MM.1S (cell line): ENCODE data around the gene CHPF2.

Experiments
- DNase-seq: peaks from one replicate; pipeline ENCODE4 v3.0.0-alpha.2; 2015
- H2AFZ ChIP-seq: fragments of 300-600 bp; sonication (generic); 2 replicates; pipeline ENCODE4 v1.6.0; 2016; ENCODE audit warnings: antibody characterized with exemption, low read length
- H3F3A ChIP-seq: fragments of 300-600 bp; sonication (generic); 2 replicates; pipeline ENCODE4 v1.6.1; 2016; ENCODE audit warnings: mild to moderate bottlenecking, antibody characterized with exemption, low read length, moderate library complexity, mixed read lengths; ENCODE audit not compliant: insufficient read depth
- H3K27ac ChIP-seq: fragments of 300-600 bp; sonication (generic); 2 replicates; pipeline ENCODE4 v1.5.1; 2016; ENCODE audit warnings: mild to moderate bottlenecking, low read length
- H3K27me3 ChIP-seq: fragments of 300-600 bp; sonication (generic); replicated peaks from 2 replicates; pipeline ENCODE4 v1.6.0; 2016; ENCODE audit warnings: low read length; ENCODE audit not compliant: insufficient read depth
- H3K36me3 ChIP-seq: fragments of 300-600 bp; sonication (generic); replicated peaks from 2 replicates; pipeline ENCODE4 v1.6.1; 2016; ENCODE audit warnings: mild to moderate bottlenecking, low read length, mixed read lengths; ENCODE audit not compliant: insufficient read depth
- H3K4me1 ChIP-seq: fragments of 300-600 bp; sonication (generic); 2 replicates; pipeline ENCODE4 v1.6.1; 2016; ENCODE audit warnings: low read length, mixed read lengths
- H3K4me2 ChIP-seq: fragments of 300-600 bp; sonication (generic); 2 replicates; pipeline ENCODE4 v1.6.0; 2016; ENCODE audit warnings: low read depth, low read length
- H3K4me3 ChIP-seq: fragments of 300-600 bp; sonication (generic); 2 replicates; pipeline ENCODE4 v1.5.1; 2016; ENCODE audit warnings: low read length, mixed read lengths
- H3K79me2 ChIP-seq: fragments of 300-600 bp; sonication (generic); 2 replicates; pipeline ENCODE4 v1.6.1; 2016; ENCODE audit warnings: mixed run types, low read length, mixed read lengths
- H3K9ac ChIP-seq: fragments of 300-600 bp; sonication (generic); 2 replicates; pipeline ENCODE4 v1.6.1; 2016; ENCODE audit warnings: low read length, mixed read lengths
- H3K9me2 ChIP-seq: fragments of 300-600 bp; sonication (generic); replicated peaks from 2 replicates; pipeline ENCODE4 v1.6.1; 2016; ENCODE audit warnings: mild to moderate bottlenecking, low read length, mixed read lengths; ENCODE audit not compliant: insufficient read depth
- H3K9me3 ChIP-seq: fragments of 300-600 bp; sonication (generic); replicated peaks from 2 replicates; pipeline ENCODE4 v1.6.1; 2016; ENCODE audit warnings: mild to moderate bottlenecking, low read length, mixed read lengths; ENCODE audit not compliant: insufficient read depth
- H4K20me1 ChIP-seq: fragments of 300-600 bp; sonication (generic); 2 replicates; pipeline ENCODE4 v1.6.1; 2016; ENCODE audit warnings: mild to moderate bottlenecking, low read length, moderate library complexity, mixed read lengths; ENCODE audit not compliant: insufficient read depth
- CTCF ChIP-seq: fragments of 300-600 bp; sonication (generic); IDR thresholded peaks from 2 replicates; pipeline ENCODE4 v1.5.1; 2016; ENCODE audit warnings: antibody characterized with exemption, low read length, mixed read lengths
- EZH2 ChIP-seq: fragments of 300-600 bp; sonication (generic); optimal IDR thresholded peaks from 2 replicates; pipeline ENCODE3; 2017; ENCODE audit warnings: low read depth, mild to moderate bottlenecking, antibody characterized with exemption, low read length, mixed read lengths
- EZH2phosphoT487 ChIP-seq: fragments of 300-600 bp; sonication (generic); IDR thresholded peaks from 2 replicates; pipeline ENCODE4 v1.6.1; 2018; ENCODE audit warnings: antibody characterized with exemption, low read length

CHPF2 gene

GRCh38 chr7:151245360-151246101 is 13.2 kb downstream of the CHPF2 start:
- H3K9ac ChIP-seq: no peak overlapping the region
- no peaks in the 10 kb centered on the region for H3K36me3 ChIP-seq
- H3F3A ChIP-seq: 0 out of 2 replicates have a peak, but pooled peaks cover 9% of the 10 kb centered on the region
- no peaks in the 10 kb centered on the region for H3K9me3 ChIP-seq
- peaks cover 5% of the 10 kb centered on the region; the same call in 1 of the 2 replicates for H4K20me1 ChIP-seq
- no peaks in the 10 kb centered on the region for H3K79me2 ChIP-seq
- DNase-seq: peak; percentile 49
- peak overlapping the region; percentile 50 for H3K4me3 ChIP-seq
- H3K4me2 ChIP-seq: peak overlapping the region; percentile 82
- peaks cover 15% of the 10 kb centered on the region for H3K4me1 ChIP-seq
- peaks cover 62% of the 10 kb centered on the region for H3K27me3 ChIP-seq
- H2AFZ ChIP-seq: 0 out of 2 replicates have a peak overlapping the region, but pooled peaks have one; percentile 37
- H3K27ac ChIP-seq: no peak overlapping the region
- no peaks in the 10 kb centered on the region for H3K9me2 ChIP-seq
- TF ChIP-seq CTCF: peak; percentile 44
- peak; percentile 62 for TF ChIP-seq EZH2
- TF ChIP-seq EZH2phosphoT487: no peak

GRCh38 chr7:151246102-151246850 is 14.0 kb downstream of the CHPF2 start:
- H3K4me2 ChIP-seq: peak overlapping the region; percentile 46; the same call in 1 of the 2 replicates
- peaks cover 70% of the 10 kb centered on the region for H3K27me3 ChIP-seq
- no peak overlapping the region for H3K4me3 ChIP-seq
- H4K20me1 ChIP-seq: peaks cover 5% of the 10 kb centered on the region; the same call in 1 of the 2 replicates
- peak; percentile 1 for TF ChIP-seq EZH2
- TF ChIP-seq EZH2phosphoT487: no peak
- DNase-seq: no peak
- no peak overlapping the region for H2AFZ ChIP-seq
- no peaks in the 10 kb centered on the region for H3K79me2 ChIP-seq
- 0 out of 2 replicates have a peak, but pooled peaks cover 9% of the 10 kb centered on the region for H3F3A ChIP-seq
- H3K9me3 ChIP-seq: no peaks in the 10 kb centered on the region
- H3K36me3 ChIP-seq: no peaks in the 10 kb centered on the region
- no peak overlapping the region for H3K27ac ChIP-seq
- H3K9me2 ChIP-seq: no peaks in the 10 kb centered on the region
- no peak overlapping the region for H3K9ac ChIP-seq
- peaks cover 15% of the 10 kb centered on the region for H3K4me1 ChIP-seq

GRCh38 chr7:151246851-151247580 is 14.7 kb downstream of the CHPF2 start:
- Histone ChIP-seq H3K4me2 (no peak overlapping the region), H3K36me3 (no peaks in the 10 kb centered on the region), H3K9ac (no peak overlapping the region), H3K27ac (no peak overlapping the region), H3K9me3 (no peaks in the 10 kb centered on the region), H3K79me2 (no peaks in the 10 kb centered on the region), H3K27me3 (peaks cover 74% of the 10 kb centered on the region), H4K20me1 (peaks cover 5% of the 10 kb centered on the region; the same call in 1 of the 2 replicates), H3K4me1 (peaks cover 16% of the 10 kb centered on the region), H3K4me3 (no peak overlapping the region), H3K9me2 (no peaks in the 10 kb centered on the region), H2AFZ (no peak overlapping the region), H3F3A (0 out of 2 replicates have a peak, but pooled peaks cover 9% of the 10 kb centered on the region)
- DNase-seq: no peak
- TF ChIP-seq EZH2phosphoT487: no peak
- TF ChIP-seq CTCF: no peak
